BLaER1 (cell line): ENCODE data around the gene DCDC2C.
A peak's percentile ranks its signal among the peaks of the same experiment; 100 is the strongest.

Experiments
- H3K27ac ChIP-seq: shearing (Covaris generic); formaldehyde crosslinking; 2 replicates; pipeline ENCODE4 v1.8.1; 2022
- H3K27me3 ChIP-seq: shearing (Covaris generic); formaldehyde crosslinking; 2 replicates; pipeline ENCODE4 v1.8.1; 2022
- H3K36me3 ChIP-seq: shearing (Covaris generic); formaldehyde crosslinking; 2 replicates; pipeline ENCODE4 v1.8.1; 2022
- H3K4me1 ChIP-seq: shearing (Covaris generic); formaldehyde crosslinking; 2 replicates; pipeline ENCODE4 v1.8.1; 2022
- H3K4me2 ChIP-seq: shearing (Covaris generic); formaldehyde crosslinking; 2 replicates; pipeline ENCODE4 v1.8.1; 2022
- H3K4me3 ChIP-seq: shearing (Covaris generic); formaldehyde crosslinking; 2 replicates; pipeline ENCODE4 v1.8.1; 2022
- H3K9ac ChIP-seq: shearing (Covaris generic); formaldehyde crosslinking; 2 replicates; pipeline ENCODE4 v1.8.1; 2022
- H3K9me3 ChIP-seq: shearing (Covaris generic); formaldehyde crosslinking; 2 replicates; pipeline ENCODE4 v1.8.1; 2022
- H4K20me1 ChIP-seq: shearing (Covaris generic); formaldehyde crosslinking; 2 replicates; pipeline ENCODE4 v1.8.1; 2022
- Cebpa-rat ChIP-seq: shearing (Covaris generic); IDR thresholded peaks from 2 replicates; pipeline ENCODE4 v1.8.1; 2022

DCDC2C gene

DNA sequence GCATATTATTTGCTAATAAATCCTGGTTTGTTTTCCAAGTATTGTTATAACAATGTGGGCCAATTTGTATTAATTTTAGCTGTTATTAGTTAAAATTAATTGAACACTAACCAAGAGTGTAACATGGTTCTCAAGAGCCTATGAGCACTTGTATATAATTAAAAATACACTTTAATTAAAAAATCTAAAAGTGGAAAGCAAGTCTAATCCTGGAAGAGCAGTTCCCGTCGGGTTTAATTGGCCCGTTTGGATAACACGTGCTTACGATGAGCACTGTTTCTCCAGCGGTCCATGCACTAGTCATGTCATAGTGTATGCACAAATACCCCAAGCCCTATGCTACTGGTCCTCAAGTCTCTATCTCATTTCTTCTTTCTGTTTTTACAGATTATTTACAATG, 49.0 kb downstream of the DCDC2C start:
- peaks cover 36% of the 10 kb centered on the region for H3K4me1 ChIP-seq
- no peak overlapping the region; the same call in 1 of the 2 replicates for H3K4me3 ChIP-seq
- H3K36me3 ChIP-seq, result no peaks in the 10 kb centered on the region
- no peaks in the 10 kb centered on the region for H4K20me1 ChIP-seq
- H3K27me3 ChIP-seq, result no peaks in the 10 kb centered on the region
- H3K4me2 ChIP-seq, result peak overlapping the region; percentile 84
- no peak overlapping the region for H3K9ac ChIP-seq
- TF ChIP-seq Cebpa-rat, result no peak
- no peaks in the 10 kb centered on the region for H3K9me3 ChIP-seq
- peak overlapping the region; percentile 77 for H3K27ac ChIP-seq

DNA sequence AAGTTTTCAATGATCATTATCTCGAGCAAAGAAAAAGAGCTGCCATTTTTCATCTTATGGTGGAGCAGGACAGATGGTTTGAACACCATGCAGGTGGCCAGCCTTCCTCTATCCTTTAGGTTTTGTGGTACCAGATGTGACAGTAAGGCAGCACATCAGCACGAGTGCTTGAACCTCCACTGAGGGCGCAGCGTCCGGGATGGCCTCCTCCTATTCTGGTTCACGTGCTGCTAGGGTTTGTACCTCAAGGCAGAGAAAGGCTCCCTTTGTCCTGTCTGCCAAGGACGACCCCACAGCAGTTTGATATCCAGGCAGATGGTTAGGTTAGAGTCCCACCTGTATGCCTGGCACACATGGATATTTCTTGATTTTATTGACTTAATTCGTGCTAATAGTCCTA, 50.2 kb downstream of the DCDC2C start:
- peak overlapping the region; percentile 84; the same call in 1 of the 2 replicates for H3K4me2 ChIP-seq
- no peaks in the 10 kb centered on the region for H4K20me1 ChIP-seq
- H3K27me3 ChIP-seq, result no peaks in the 10 kb centered on the region
- no peak overlapping the region for H3K9ac ChIP-seq
- peaks cover 36% of the 10 kb centered on the region for H3K4me1 ChIP-seq
- H3K27ac ChIP-seq, result no peak overlapping the region
- no peak overlapping the region for H3K4me3 ChIP-seq
- TF ChIP-seq Cebpa-rat, result no peak
- H3K9me3 ChIP-seq, result no peaks in the 10 kb centered on the region
- H3K36me3 ChIP-seq, result no peaks in the 10 kb centered on the region

GRCh38 chr2:3754280-3754679, 50.9 kb downstream of the DCDC2C start:
- Histone ChIP-seq H3K9me3 (no peaks in the 10 kb centered on the region), H3K4me3 (no peak overlapping the region), H3K36me3 (no peaks in the 10 kb centered on the region), H3K27ac (no peak overlapping the region), H3K27me3 (no peaks in the 10 kb centered on the region; the same call in 1 of the 2 replicates), H4K20me1 (no peaks in the 10 kb centered on the region), H3K4me2 (no peak overlapping the region), H3K4me1 (peaks cover 36% of the 10 kb centered on the region), H3K9ac (no peak overlapping the region)
- TF ChIP-seq Cebpa-rat, result no peak

GRCh38 chr2:3754795-3755194, 51.4 kb downstream of the DCDC2C start:
- Histone ChIP-seq H3K4me3 (no peak overlapping the region), H3K4me2 (no peak overlapping the region), H3K9me3 (no peaks in the 10 kb centered on the region), H3K36me3 (no peaks in the 10 kb centered on the region), H3K27ac (no peak overlapping the region), H3K27me3 (no peaks in the 10 kb centered on the region; the same call in 1 of the 2 replicates), H3K9ac (no peak overlapping the region), H4K20me1 (no peaks in the 10 kb centered on the region), H3K4me1 (peaks cover 36% of the 10 kb centered on the region)
- no peak for TF ChIP-seq Cebpa-rat

DNA sequence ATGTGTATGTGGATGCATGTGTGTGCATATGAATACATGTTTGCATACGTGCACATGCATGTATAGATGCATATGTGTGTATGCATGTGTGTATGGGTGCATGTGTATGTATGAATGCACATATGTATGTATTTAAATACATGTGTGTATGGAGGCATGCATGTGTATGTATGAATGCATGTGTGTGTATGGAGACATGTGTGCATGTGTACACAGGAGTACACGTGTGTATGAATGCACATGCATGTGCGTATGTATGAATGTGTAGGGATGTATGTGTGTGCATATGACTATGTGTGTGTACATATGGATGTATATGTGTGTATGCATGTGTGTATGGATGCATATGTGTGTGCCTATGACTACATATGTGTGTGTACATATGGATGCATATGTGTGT, 51.9 kb downstream of the DCDC2C start:
- H3K9me3 ChIP-seq, result no peaks in the 10 kb centered on the region
- no peak overlapping the region for H3K4me3 ChIP-seq
- H3K9ac ChIP-seq, result no peak overlapping the region
- no peak overlapping the region for H3K27ac ChIP-seq
- H3K4me2 ChIP-seq, result no peak overlapping the region
- peaks cover 31% of the 10 kb centered on the region for H3K4me1 ChIP-seq
- H4K20me1 ChIP-seq, result no peaks in the 10 kb centered on the region
- TF ChIP-seq Cebpa-rat, result no peak
- no peaks in the 10 kb centered on the region; the same call in 1 of the 2 replicates for H3K27me3 ChIP-seq
- H3K36me3 ChIP-seq, result no peaks in the 10 kb centered on the region

DNA sequence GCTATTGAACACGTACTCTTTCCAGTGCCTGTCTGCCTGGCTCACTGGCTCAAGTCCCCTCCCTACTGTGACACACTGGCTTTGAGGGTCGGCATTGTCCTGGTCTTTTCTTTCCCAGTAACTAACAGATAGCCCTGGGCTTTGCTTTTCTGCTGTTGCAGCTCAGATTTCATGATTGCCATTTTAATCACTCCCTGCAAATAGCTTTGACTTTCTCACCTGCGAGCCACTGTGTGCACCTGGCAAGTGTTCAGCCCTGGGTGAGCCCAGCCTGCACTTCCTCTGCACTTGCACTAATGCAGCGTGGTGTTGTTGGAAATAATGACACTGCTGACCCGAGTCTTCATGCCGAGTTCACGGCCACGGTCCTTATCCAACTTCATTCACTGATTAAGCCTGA, 52.9 kb downstream of the DCDC2C start:
- Histone ChIP-seq H3K4me3 (no peak overlapping the region), H3K9me3 (no peaks in the 10 kb centered on the region), H4K20me1 (no peaks in the 10 kb centered on the region), H3K4me1 (peaks cover 21% of the 10 kb centered on the region), H3K27ac (no peak overlapping the region), H3K9ac (no peak overlapping the region), H3K36me3 (no peaks in the 10 kb centered on the region), H3K27me3 (no peaks in the 10 kb centered on the region; the same call in 1 of the 2 replicates), H3K4me2 (no peak overlapping the region)
- TF ChIP-seq Cebpa-rat, result no peak

DNA sequence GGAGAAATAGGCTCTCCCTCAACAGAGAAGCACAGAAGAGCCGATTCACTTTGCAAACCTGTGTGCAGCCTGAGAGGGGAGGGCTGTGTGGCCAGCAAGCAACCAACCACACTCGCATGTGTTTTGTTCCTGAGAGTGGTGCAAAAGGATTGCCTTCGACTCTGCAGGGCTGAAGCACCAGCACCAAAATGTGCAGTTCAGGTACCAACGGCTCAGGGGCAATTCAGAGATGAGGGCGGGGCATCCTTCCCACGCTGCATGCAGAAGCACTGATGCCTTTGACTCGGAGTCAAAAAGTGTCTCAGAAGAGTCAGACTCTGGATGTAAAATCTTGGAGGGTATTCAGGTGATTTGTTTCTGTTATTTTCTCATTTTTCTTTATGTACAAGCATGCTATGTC, 55.5 kb downstream of the DCDC2C start:
- no peak for TF ChIP-seq Cebpa-rat
- Histone ChIP-seq H3K36me3 (no peaks in the 10 kb centered on the region), H3K4me3 (no peak overlapping the region), H3K4me1 (no peaks in the 10 kb centered on the region), H4K20me1 (no peaks in the 10 kb centered on the region), H3K27ac (no peak overlapping the region), H3K9ac (no peak overlapping the region), H3K4me2 (no peak overlapping the region), H3K9me3 (no peaks in the 10 kb centered on the region), H3K27me3 (no peaks in the 10 kb centered on the region; the same call in 1 of the 2 replicates)

DNA sequence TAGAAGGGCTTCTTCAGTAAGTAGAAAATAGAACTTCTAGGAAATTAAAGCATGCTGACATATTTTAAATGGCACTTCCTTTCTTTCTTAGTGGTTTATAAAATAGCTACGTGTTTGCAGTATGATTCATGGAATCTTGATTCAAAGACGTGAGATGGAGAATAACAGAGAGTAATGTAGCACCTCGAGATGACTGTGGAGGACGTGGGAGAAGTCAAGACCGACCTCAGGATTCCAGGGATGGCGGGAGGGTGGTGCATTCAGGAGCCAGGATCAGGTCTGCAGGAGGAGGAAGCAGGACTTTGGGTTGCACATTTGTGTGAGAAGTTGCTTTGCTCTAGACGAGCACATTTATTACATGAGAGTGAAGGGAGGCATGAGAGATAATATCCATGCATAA, 56.0 kb downstream of the DCDC2C start:
- no peaks in the 10 kb centered on the region for H3K9me3 ChIP-seq
- no peak overlapping the region for H3K27ac ChIP-seq
- H4K20me1 ChIP-seq, result no peaks in the 10 kb centered on the region
- no peak overlapping the region for H3K4me2 ChIP-seq
- H3K27me3 ChIP-seq, result no peaks in the 10 kb centered on the region; the same call in 1 of the 2 replicates
- H3K4me1 ChIP-seq, result no peaks in the 10 kb centered on the region
- no peak overlapping the region for H3K9ac ChIP-seq
- no peak for TF ChIP-seq Cebpa-rat
- no peaks in the 10 kb centered on the region for H3K36me3 ChIP-seq
- no peak overlapping the region for H3K4me3 ChIP-seq

- Histone ChIP-seq H3K9ac (no peak overlapping the region), H3K4me2 (no peak overlapping the region), H4K20me1 (no peaks in the 10 kb centered on the region), H3K27me3 (no peaks in the 10 kb centered on the region; the same call in 1 of the 2 replicates), H3K4me3 (no peak overlapping the region), H3K36me3 (no peaks in the 10 kb centered on the region), H3K4me1 (no peaks in the 10 kb centered on the region), H3K27ac (no peak overlapping the region), H3K9me3 (no peaks in the 10 kb centered on the region)
- no peak for TF ChIP-seq Cebpa-rat
Measured at GRCh38 chr2:3759761-3760160, 56.4 kb downstream of the DCDC2C start.

DNA sequence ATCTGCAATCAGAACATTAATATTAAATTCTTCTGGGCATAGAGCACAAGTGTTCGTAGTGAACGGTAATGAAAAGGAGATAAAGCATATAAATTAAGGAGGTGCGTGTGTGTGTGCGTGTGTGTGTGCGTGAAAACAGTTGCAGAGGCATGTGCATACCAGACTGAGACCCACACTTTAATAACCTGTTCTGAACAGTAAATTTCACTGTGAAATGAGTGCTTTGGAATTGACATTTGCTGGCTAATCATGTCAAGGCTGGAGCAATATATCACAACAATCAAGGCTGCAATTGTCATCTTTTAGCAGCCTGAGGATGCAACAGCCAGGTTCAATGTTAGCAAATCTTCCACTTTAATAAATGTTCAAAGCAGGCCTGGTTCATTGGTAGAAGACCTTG, 57.9 kb downstream of the DCDC2C start:
- Histone ChIP-seq H3K27me3 (no peaks in the 10 kb centered on the region; the same call in 1 of the 2 replicates), H3K9me3 (no peaks in the 10 kb centered on the region), H3K9ac (no peak overlapping the region), H3K4me1 (no peaks in the 10 kb centered on the region), H3K27ac (no peak overlapping the region), H3K4me3 (no peak overlapping the region), H3K4me2 (no peak overlapping the region), H3K36me3 (no peaks in the 10 kb centered on the region), H4K20me1 (no peaks in the 10 kb centered on the region)
- no peak for TF ChIP-seq Cebpa-rat
